GM12878 (cell line): ENCODE measurements around the gene TRIM45. TPM values are rescaled to one million over a fixed set of nuclear protein-coding genes. Genes with fewer than 3 reads are reported as not detected.

Experiments
- ASH2L ChIP-seq: fragments of 300-600, 200-600 bp; sonication (generic); IDR thresholded peaks from 2 replicates; pipeline ENCODE4 v1.6.1; 2017; ENCODE audit warnings: low read depth, mild to moderate bottlenecking, borderline replicate concordance
- ATF2 ChIP-seq: IDR thresholded peaks from 2 replicates; pipeline ENCODE4 v1.6.1; 2012; ENCODE audit warnings: low read length, inconsistent platforms
- CEBPZ ChIP-seq: fragments of 150-350 bp; IDR thresholded peaks from 2 replicates; pipeline ENCODE4 v1.6.1; 2016; ENCODE audit warnings: low read depth, low read length
- CHD1 ChIP-seq: IDR thresholded peaks from 2 replicates; pipeline ENCODE4 v1.6.1; 2012; ENCODE audit warnings: low read depth, low read length, improper control_type of control experiment
- CTCF ChIP-seq, 3 experiments: IDR thresholded peaks in 2 of 3; conservative IDR thresholded peaks in 1 of 3; 2 replicates each; pipeline ENCODE4 v1.5.1; 2011; ENCODE audit warnings: low read depth in 3 of 3, low read length in 3 of 3, mild to moderate bottlenecking in 3 of 3, control low read depth in 2 of 3, moderate library complexity in 2 of 3, inconsistent platforms in 1 of 3, mixed read lengths in 1 of 3; ENCODE audit not compliant: control insufficient read depth in 2 of 3, insufficient read depth in 1 of 3; ENCODE audit errors: extremely low read depth in 1 of 3
- CUX1 ChIP-seq: IDR thresholded peaks from 2 replicates; pipeline ENCODE4 v1.6.1; 2012; ENCODE audit warnings: improper control_type of control experiment, low read depth, low read length; ENCODE audit not compliant: insufficient replicate concordance
- MAX ChIP-seq: IDR thresholded peaks from 2 replicates; pipeline ENCODE4 v1.6.1; 2012; ENCODE audit warnings: low read depth, low read length, improper control_type of control experiment
- NFIC ChIP-seq: IDR thresholded peaks from 2 replicates; pipeline ENCODE4 v1.6.1; 2012; ENCODE audit warnings: low read depth, mild to moderate bottlenecking, inconsistent platforms, low read length, moderate library complexity
- RB1 ChIP-seq: fragments of 450-650 bp; formaldehyde crosslinking; IDR thresholded peaks from 2 replicates; pipeline ENCODE4 v1.6.1; 2017; ENCODE audit warnings: mild to moderate bottlenecking, borderline replicate concordance
- SP1 ChIP-seq: IDR thresholded peaks from one replicate; pipeline ENCODE4 v1.6.1; 2011; ENCODE audit warnings: low read depth, low read length
- STAT3 ChIP-seq: IDR thresholded peaks from 2 replicates; pipeline ENCODE4 v1.6.1; 2011; ENCODE audit warnings: low read depth, low read length, improper control_type of control experiment
- USF2 ChIP-seq: IDR thresholded peaks from 2 replicates; pipeline ENCODE4 v1.6.1; 2011; ENCODE audit warnings: low read depth, low read length, improper control_type of control experiment, borderline replicate concordance
- ZNF274 ChIP-seq: IDR thresholded peaks from one replicate; pipeline ENCODE4 v1.8.0; 2011; ENCODE audit not compliant: insufficient read length, insufficient read depth
- polyA plus RNA-seq, 11 experiments: library from polyadenylated mRNA; depleted of rRNA in 4 of 11; unstranded in 6 of 11; stranded (reverse) in 5 of 11; fragments of >200 nt; fragmentation: Nextera tagmentation in 4 of 11; fragmentation: Illumina TruSeq in 1 of 11; extraction: Ambion mirVana in 4 of 11; extraction: Trizol in 1 of 11; gene quantifications; 1 replicate in 1 of 11; 2 replicates in 10 of 11; pipeline versions ENCODE4 v1.2.1 to v1.2.3, GENCODE V29; 2011 to 2016; ENCODE audit warnings: inconsistent platforms in 2 of 11, missing spikeins in 2 of 11, low read depth in 1 of 11
- total RNA-seq, 4 experiments: library from RNA; depleted of rRNA in 3 of 4; stranded (reverse); fragments of >200 nt in 3 of 4; fragmentation: Illumina TruSeq in 1 of 4; extraction: Trizol in 1 of 4; gene quantifications; 2 replicates each; pipeline versions ENCODE4 v1.2.1 to v1.2.3, GENCODE V29; 2013 to 2021

Gene TRIM45
- total and polyA plus RNA-seq, 10 of the 15 experiments (the other 5 are each of a cell fraction or from before 2014, with no cell fraction given), result 0.31 to 0.86 (median 0.46) TPM

GRCh38 chr1:117121589-117122329 is at the start of gene TRIM45 (continued):
- TF ChIP-seq ASH2L (no peak), RB1 (no peak), CTCF (IDR thresholded peaks at IDR 0.05 in 2 of 3, conservative IDR thresholded peaks at IDR 0.05 in 1 of 3; ENCODE audit: control insufficient read depth in 2 of 3, extremely low read depth in 1 of 3, insufficient read depth in 1 of 3, low read depth in 3 of 3, low read length in 3 of 3) (peak; percentile 67 to 72 (median 70)), NFIC (no peak), CHD1 (no peak), MAX (peak; percentile 63), CUX1 (no peak), ATF2 (no peak), ZNF274 (no peak), SP1 (peak; percentile 75), STAT3 (no peak), USF2 (no peak), CEBPZ (peak; percentile 55)
